Measurements from ENCODE around the gene PTPN3.

- TF ChIP-seq CTCF (IDR thresholded peaks at IDR 0.05) = no peak
- no peak for TF ChIP-seq POLR2A (IDR thresholded peaks at IDR 0.05)
These were observed 76.8 kb downstream of the PTPN3 start for GRCh38 chr9:109421026-109421970.
